ENCODE measurements around the gene MRPL51. TPM values are rescaled to one million over a fixed set of nuclear protein-coding genes. Genes with fewer than 3 reads are reported as not detected.

MRPL51 gene
- total RNA-seq, 1 donor from 2014 or later: 134 TPM

Other genes with a start within 250 kb of the MRPL51 start
- 64.9 TPM for gene PLEKHG6, start 182.6 kb downstream of the MRPL51 start, total RNA-seq
- 155 TPM for gene TNFRSF1A, start 151.2 kb downstream of the MRPL51 start, total RNA-seq
- gene SCNN1A, start 117.7 kb downstream of the MRPL51 start, total RNA-seq: 52.7 TPM
- gene LTBR, start 109.1 kb downstream of the MRPL51 start, total RNA-seq: 180 TPM
- 3.8 TPM for gene CD27, start 48.3 kb downstream of the MRPL51 start, total RNA-seq
- 53.1 TPM for gene TAPBPL, start 41.2 kb downstream of the MRPL51 start, total RNA-seq
- gene VAMP1, start 22.6 kb downstream of the MRPL51 start, total RNA-seq: 12.3 TPM
- gene NCAPD2, start 840 bp upstream of the MRPL51 start, total RNA-seq: 36.6 TPM
- 2,392 TPM for gene GAPDH, start 41.3 kb upstream of the MRPL51 start, total RNA-seq
- gene IFFO1, start 62.8 kb upstream of the MRPL51 start, total RNA-seq: 14.2 TPM
- gene NOP2, start 75.0 kb upstream of the MRPL51 start, total RNA-seq: 19.2 TPM
- gene CHD4, start 114.1 kb upstream of the MRPL51 start, total RNA-seq: 220 TPM
- 15.0 TPM for gene LPAR5, start 142.7 kb upstream of the MRPL51 start, total RNA-seq
- gene ACRBP, start 154.2 kb upstream of the MRPL51 start, total RNA-seq: 9.8 TPM
- 58.0 TPM for gene ING4, start 169.9 kb upstream of the MRPL51 start, total RNA-seq
- 60.6 TPM for gene ZNF384, start 196.1 kb upstream of the MRPL51 start, total RNA-seq
- gene PIANP, start 207.6 kb upstream of the MRPL51 start, total RNA-seq: 5.0 TPM
- 61.4 TPM for gene COPS7A, start 230.8 kb upstream of the MRPL51 start, total RNA-seq